ENCODE measurements around the gene SOWAHD.
"Not testable (repeated sequence)": the region's sequence is repeated elsewhere in the genome, so short reads cannot be mapped to it uniquely, and the experiment has no call there.

The SOWAHD gene

DNA sequence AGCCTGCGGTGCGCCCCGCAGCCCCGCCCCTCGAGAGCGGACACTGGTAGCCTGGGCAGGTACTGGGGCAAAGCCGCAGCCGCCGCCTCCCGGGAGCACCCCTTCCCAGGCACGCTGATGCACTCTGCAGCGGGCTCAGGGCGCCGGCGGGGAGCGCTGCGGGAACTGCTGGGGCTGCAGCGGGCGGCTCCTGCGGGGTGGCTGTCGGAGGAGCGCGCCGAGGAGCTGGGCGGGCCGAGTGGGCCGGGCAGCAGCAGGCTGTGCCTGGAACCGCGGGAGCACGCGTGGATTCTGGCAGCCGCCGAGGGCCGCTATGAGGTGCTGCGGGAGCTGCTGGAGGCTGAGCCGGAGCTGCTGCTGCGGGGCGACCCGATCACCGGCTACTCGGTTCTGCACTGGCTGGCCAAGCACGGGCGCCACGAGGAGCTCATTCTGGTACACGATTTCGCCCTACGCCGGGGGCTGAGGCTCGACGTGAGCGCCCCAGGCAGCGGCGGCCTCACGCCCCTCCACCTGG lies 401 bp downstream of the SOWAHD start:
- H3K9ac ChIP-seq (ENCODE audit: low read length): peak overlapping the region; percentile 59
- H3K27ac ChIP-seq (ENCODE audit: low read depth, low read length): no peak overlapping the region
- no peaks in the 10 kb centered on the region; the same call in 1 of the 2 replicates for H3K9me3 ChIP-seq (ENCODE audit: control insufficient read depth, insufficient read depth, low read depth, low read length)
- H3K36me3 ChIP-seq (ENCODE audit: control insufficient read depth, insufficient read depth, low read length): no peaks in the 10 kb centered on the region
- H3K27me3 ChIP-seq (ENCODE audit: control insufficient read depth, insufficient read depth, low read length): peaks cover 29% of the 10 kb centered on the region
- H3K4me3 ChIP-seq (ENCODE audit: low read depth, low read length): peak overlapping the region; percentile 58
- peaks cover 36% of the 10 kb centered on the region for H3K4me1 ChIP-seq (ENCODE audit: control insufficient read depth, insufficient read depth, low read length)

DNA sequence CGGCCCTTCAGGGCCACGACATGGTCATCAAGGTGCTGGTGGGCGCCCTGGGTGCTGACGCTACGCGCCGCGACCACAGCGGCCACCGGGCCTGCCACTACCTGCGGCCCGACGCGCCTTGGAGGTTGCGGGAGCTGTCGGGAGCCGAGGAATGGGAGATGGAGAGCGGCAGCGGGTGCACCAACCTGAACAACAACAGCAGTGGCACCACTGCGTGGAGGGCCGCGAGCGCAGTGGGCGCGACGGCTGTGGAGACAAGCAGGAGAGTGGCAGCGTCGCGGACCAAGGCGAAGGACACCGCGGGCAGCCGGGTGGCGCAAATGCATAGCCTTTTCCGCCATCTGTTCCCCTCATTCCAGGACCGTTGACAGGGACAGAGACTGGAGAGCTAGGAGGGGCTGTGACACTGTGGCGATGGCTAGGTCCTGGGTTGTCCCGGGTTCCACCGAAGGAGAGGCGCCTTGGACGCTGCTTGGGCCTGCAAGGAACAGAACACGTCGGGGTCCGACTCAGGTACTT lies 919 bp downstream of the SOWAHD start:
- H3K36me3 ChIP-seq (ENCODE audit: control insufficient read depth, insufficient read depth, low read length): no peaks in the 10 kb centered on the region
- peaks cover 29% of the 10 kb centered on the region for H3K27me3 ChIP-seq (ENCODE audit: control insufficient read depth, insufficient read depth, low read length)
- no peaks in the 10 kb centered on the region; the same call in 1 of the 2 replicates for H3K9me3 ChIP-seq (ENCODE audit: control insufficient read depth, insufficient read depth, low read depth, low read length)
- no peak overlapping the region for H3K27ac ChIP-seq (ENCODE audit: low read depth, low read length)
- peak overlapping the region; percentile 58 for H3K4me3 ChIP-seq (ENCODE audit: low read depth, low read length)
- peaks cover 36% of the 10 kb centered on the region for H3K4me1 ChIP-seq (ENCODE audit: control insufficient read depth, insufficient read depth, low read length)
- H3K9ac ChIP-seq (ENCODE audit: low read length): peak overlapping the region; percentile 59

DNA sequence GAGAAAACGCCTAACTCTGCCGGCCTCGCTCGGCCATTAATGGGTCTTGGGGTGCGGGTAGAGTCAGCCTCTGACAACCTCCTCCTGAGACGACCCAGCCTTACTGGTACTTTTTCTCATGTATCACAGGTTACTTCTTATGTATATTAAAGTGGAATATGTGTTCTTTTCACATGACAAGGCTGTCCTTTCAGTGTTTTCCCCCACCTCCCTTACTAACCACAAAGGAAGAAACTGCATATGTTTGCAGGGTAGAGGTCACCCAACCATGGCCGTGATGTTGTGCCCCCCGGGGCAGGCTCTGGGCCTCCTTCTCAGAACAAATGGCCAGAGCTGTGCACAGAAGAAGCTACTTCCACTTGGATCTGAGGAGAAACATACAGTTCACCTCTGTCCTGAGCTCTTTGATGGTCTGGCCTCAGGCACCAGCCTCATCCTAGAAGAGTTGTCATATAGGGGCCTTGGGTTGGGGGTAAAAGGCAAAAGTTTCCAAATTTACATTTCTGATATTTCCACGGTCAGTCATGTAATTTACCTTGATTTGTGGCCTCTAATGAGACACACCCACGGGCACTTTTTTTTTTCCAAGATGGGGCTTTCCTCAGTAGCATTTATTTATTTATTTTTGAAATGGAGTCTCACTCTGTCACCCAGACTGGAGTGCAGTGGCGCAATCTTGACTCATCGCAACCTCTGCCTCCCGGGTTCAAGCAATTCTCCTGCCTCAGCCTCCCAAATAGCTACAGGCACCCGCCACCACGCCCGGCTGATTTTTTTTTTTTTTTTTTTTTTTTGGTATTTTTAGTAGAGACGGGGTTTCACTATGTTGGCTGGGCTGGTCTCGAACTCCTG lies 1.9 kb downstream of the SOWAHD start:
- Histone ChIP-seq H3K27me3 (ENCODE audit: control insufficient read depth, insufficient read depth, low read length) (peaks cover 29% of the 10 kb centered on the region), H3K27ac (ENCODE audit: low read depth, low read length) (no peak overlapping the region), H3K9ac (ENCODE audit: low read length) (no peak overlapping the region), H3K4me1 (ENCODE audit: control insufficient read depth, insufficient read depth, low read length) (peaks cover 36% of the 10 kb centered on the region), H3K9me3 (ENCODE audit: control insufficient read depth, insufficient read depth, low read depth, low read length) (peaks cover under 1% of the 10 kb centered on the region; the same call in 1 of the 2 replicates), H3K36me3 (ENCODE audit: control insufficient read depth, insufficient read depth, low read length) (no peaks in the 10 kb centered on the region), H3K4me3 (ENCODE audit: low read depth, low read length) (peak overlapping the region; percentile 58)

DNA sequence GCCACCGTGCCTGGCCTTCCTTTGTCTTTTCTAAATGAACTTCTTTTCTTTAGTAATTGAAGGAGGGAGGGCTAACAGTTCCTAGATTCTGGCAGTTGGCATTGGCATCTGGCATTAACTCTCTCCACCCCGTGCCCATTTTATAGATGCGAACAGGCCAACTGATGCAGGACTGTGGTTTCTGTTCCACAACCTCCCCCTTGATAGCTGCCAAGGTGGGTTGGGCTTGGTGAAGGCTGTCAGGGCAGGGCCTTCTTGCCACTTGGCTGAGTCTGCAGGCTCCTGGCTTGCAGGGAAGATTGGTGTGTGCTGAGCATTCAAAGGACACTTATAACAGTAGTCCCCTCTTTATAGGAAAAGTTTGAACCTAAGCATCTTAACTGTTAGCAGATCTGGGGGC lies 4.3 kb downstream of the SOWAHD start:
- Histone ChIP-seq H3K27ac (ENCODE audit: low read depth, low read length) (no peak overlapping the region), H3K9ac (ENCODE audit: low read length) (no peak overlapping the region), H3K27me3 (ENCODE audit: control insufficient read depth, insufficient read depth, low read length) (peaks cover 24% of the 10 kb centered on the region), H3K9me3 (ENCODE audit: control insufficient read depth, insufficient read depth, low read depth, low read length) (peaks cover 5% of the 10 kb centered on the region; the same call in 1 of the 2 replicates), H3K4me3 (ENCODE audit: low read depth, low read length) (no peak overlapping the region), H3K36me3 (ENCODE audit: control insufficient read depth, insufficient read depth, low read length) (no peaks in the 10 kb centered on the region), H3K4me1 (ENCODE audit: control insufficient read depth, insufficient read depth, low read length) (peaks cover 17% of the 10 kb centered on the region)

DNA sequence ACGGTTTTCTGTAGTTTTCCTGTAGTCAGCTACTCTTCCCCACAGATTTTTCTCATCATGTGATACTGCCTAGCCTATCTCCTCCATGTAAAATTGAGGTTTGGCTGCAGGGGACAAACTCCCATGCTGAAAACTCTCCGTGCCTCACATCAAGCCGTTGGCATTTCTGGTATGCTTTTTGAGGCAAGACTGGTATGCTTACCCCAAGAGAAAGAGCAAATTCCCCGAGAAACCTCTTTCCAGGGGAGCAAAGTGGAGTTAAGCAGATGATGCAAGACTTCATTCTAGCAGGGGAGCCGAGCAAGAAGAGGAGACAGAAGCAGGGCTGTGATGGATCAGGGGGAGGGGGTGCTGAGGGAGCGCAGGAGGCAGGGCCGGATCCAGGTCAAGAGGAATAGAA lies 4.8 kb downstream of the SOWAHD start:
- no peak overlapping the region for H3K27ac ChIP-seq (ENCODE audit: low read depth, low read length)
- H3K36me3 ChIP-seq (ENCODE audit: control insufficient read depth, insufficient read depth, low read length): no peaks in the 10 kb centered on the region
- H3K9ac ChIP-seq (ENCODE audit: low read length): no peak overlapping the region

DNA sequence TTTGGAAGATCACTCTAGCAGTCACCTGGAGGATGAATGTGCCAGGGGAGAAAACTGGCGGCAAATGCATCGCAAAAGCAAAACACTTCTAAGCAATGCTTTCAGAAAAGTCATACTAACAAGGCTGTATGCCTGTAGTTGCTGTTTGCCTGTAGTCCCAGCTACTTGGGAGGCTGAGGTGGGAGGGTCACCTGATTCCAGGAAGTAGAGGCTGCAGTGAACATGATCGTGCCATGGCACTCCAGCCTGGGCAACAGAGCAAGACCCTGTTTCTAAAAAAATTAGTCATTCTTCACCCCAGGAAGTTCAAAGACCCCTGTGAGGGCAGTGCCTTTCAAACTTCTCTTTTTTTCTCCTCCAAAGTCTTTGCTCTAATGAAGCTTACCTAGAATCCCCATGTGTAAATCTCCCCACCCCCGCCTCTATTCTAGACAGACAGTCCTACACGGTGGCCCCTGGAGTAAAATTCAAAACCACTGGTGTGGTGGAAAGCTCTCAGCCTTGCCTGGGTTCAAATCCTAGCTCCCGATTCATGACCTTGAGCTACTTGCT lies 5.5 kb downstream of the SOWAHD start:
- H3K4me3 ChIP-seq (ENCODE audit: low read depth, low read length): no peak overlapping the region
- H3K9me3 ChIP-seq (ENCODE audit: control insufficient read depth, insufficient read depth, low read depth, low read length): peaks cover 5% of the 10 kb centered on the region; the same call in 1 of the 2 replicates
- peaks cover 17% of the 10 kb centered on the region for H3K4me1 ChIP-seq (ENCODE audit: control insufficient read depth, insufficient read depth, low read length)
- no peak overlapping the region for H3K27ac ChIP-seq (ENCODE audit: low read depth, low read length)
- no peaks in the 10 kb centered on the region for H3K36me3 ChIP-seq (ENCODE audit: control insufficient read depth, insufficient read depth, low read length)
- no peak overlapping the region for H3K9ac ChIP-seq (ENCODE audit: low read length)
- peaks cover 15% of the 10 kb centered on the region for H3K27me3 ChIP-seq (ENCODE audit: control insufficient read depth, insufficient read depth, low read length)

More for the DNA sequence above, 4.8 kb downstream of the SOWAHD start:
- peaks cover 20% of the 10 kb centered on the region for H3K27me3 ChIP-seq (ENCODE audit: control insufficient read depth, insufficient read depth, low read length)
- H3K4me1 ChIP-seq (ENCODE audit: control insufficient read depth, insufficient read depth, low read length): peaks cover 17% of the 10 kb centered on the region
- peaks cover 5% of the 10 kb centered on the region; the same call in 1 of the 2 replicates for H3K9me3 ChIP-seq (ENCODE audit: control insufficient read depth, insufficient read depth, low read depth, low read length)
- H3K4me3 ChIP-seq (ENCODE audit: low read depth, low read length): no peak overlapping the region

DNA sequence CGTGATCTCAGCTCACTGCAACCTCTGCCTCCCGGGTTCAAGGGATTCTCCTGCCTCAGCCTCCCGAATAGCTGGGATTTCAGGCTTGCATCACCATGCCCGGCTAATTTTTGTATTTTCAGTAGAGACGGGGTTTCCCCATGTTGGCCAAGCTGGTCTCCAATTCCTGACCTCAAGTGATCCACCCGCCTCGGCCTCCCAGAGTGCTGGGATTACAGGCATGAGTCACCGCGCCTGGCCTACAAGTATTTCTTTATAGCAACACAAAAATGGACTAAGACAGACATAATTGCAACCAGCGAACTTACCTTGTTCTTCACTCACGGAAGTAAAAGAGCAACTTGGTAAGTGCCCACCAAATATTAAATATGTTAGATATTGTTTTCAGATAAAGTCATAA lies 10.0 kb downstream of the SOWAHD start:
- H3K9ac ChIP-seq (ENCODE audit: low read length); H3K27me3 ChIP-seq (ENCODE audit: control insufficient read depth, insufficient read depth, low read length); H3K36me3 ChIP-seq (ENCODE audit: control insufficient read depth, insufficient read depth, low read length); H3K27ac ChIP-seq (ENCODE audit: low read depth, low read length); H3K4me1 ChIP-seq (ENCODE audit: control insufficient read depth, insufficient read depth, low read length); H3K4me3 ChIP-seq (ENCODE audit: low read depth, low read length); H3K9me3 ChIP-seq (ENCODE audit: control insufficient read depth, insufficient read depth, low read depth, low read length): not testable (repeated sequence)

DNA sequence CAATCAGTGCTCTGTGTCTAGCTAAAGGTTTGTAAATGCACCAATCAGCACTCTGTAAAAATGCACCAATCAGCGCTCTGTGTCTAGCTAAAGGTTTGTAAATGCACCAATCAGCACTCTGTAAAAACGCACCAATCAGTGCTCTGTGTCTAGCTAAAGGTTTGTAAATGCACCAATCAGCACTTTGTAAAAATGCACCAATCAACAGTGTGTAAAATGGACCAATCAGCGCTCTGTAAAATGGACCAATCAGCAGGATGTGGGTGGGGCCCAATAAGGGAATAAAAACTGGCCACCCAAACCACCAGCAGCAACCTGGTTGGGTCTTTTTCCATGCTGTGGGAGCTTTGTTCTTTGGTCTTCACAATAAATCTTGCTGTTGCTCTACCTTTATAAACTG lies 11.0 kb downstream of the SOWAHD start:
- H3K4me1 ChIP-seq (ENCODE audit: control insufficient read depth, insufficient read depth, low read length); H3K9me3 ChIP-seq (ENCODE audit: control insufficient read depth, insufficient read depth, low read depth, low read length); H3K27ac ChIP-seq (ENCODE audit: low read depth, low read length); H3K36me3 ChIP-seq (ENCODE audit: control insufficient read depth, insufficient read depth, low read length); H3K9ac ChIP-seq (ENCODE audit: low read length); H3K27me3 ChIP-seq (ENCODE audit: control insufficient read depth, insufficient read depth, low read length); H3K4me3 ChIP-seq (ENCODE audit: low read depth, low read length): not testable (repeated sequence)

DNA sequence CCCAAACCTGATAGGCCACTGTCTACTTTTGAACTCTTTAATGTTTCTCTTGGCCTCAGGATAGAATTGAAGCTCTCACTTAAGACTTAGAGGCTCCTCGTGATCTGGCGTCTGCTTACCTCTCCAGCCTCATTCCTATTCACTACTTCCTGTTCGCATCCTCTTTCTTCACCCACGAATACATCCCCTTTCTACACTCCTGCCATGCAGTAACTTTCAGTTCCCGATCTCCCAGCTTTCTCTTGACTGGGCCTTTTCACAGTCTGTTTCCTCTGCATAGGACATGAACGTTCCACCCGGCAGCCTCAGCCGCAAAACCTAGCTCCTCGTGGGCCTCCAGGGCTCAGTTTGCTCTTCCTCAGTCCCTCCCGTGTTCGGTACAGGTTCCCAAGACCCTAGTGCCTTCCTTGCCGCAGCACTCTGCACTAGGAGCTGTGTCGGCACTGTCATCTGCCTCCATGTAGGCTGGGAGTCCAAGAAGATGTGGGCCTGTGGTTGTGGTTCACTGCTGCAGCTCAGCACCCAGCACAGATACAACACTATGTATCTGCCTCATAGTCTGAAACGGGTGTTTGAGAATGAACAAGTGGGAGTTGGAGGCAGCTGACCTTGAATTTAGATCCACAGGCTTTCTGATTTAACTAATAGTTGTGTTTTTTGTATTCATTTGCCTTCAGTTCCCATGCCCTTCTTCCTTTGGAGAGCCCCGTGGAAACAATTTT lies 17.3 kb downstream of the SOWAHD start:
- Histone ChIP-seq H3K9ac (ENCODE audit: low read length) (no peak overlapping the region), H3K27me3 (ENCODE audit: control insufficient read depth, insufficient read depth, low read length) (no peaks in the 10 kb centered on the region), H3K4me3 (ENCODE audit: low read depth, low read length) (no peak overlapping the region), H3K36me3 (ENCODE audit: control insufficient read depth, insufficient read depth, low read length) (peaks cover 5% of the 10 kb centered on the region; the same call in 1 of the 2 replicates), H3K9me3 (ENCODE audit: control insufficient read depth, insufficient read depth, low read depth, low read length) (peaks cover 7% of the 10 kb centered on the region; the same call in 1 of the 2 replicates), H3K4me1 (ENCODE audit: control insufficient read depth, insufficient read depth, low read length) (no peaks in the 10 kb centered on the region), H3K27ac (ENCODE audit: low read depth, low read length) (no peak overlapping the region)

DNA sequence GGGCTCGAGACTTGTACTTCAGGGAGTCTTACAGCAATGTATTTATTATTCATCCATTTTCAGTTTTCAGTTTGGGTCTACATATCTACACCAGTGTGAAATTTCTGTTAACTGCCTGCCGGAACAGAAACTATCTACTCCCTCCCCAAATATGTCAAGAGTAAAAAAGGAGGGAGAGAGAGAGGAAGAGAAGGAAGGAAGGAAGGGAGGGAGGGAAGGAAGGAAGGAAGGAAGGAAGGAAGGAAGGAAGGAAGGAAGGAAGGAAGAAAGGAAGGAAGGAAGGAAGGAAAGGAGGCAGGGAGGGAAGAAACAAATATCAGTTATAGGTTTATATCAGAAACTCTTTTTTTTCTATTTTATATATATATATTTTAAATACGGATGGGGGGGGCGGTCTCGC lies 20.4 kb downstream of the SOWAHD start:
- peaks cover 27% of the 10 kb centered on the region for H3K36me3 ChIP-seq (ENCODE audit: control insufficient read depth, insufficient read depth, low read length)
- H3K4me3 ChIP-seq (ENCODE audit: low read depth, low read length): no peak overlapping the region
- no peak overlapping the region for H3K27ac ChIP-seq (ENCODE audit: low read depth, low read length)
- H3K4me1 ChIP-seq (ENCODE audit: control insufficient read depth, insufficient read depth, low read length): no peaks in the 10 kb centered on the region
- H3K9me3 ChIP-seq (ENCODE audit: control insufficient read depth, insufficient read depth, low read depth, low read length): peaks cover 7% of the 10 kb centered on the region; the same call in 1 of the 2 replicates
- H3K27me3 ChIP-seq (ENCODE audit: control insufficient read depth, insufficient read depth, low read length): no peaks in the 10 kb centered on the region
- no peak overlapping the region for H3K9ac ChIP-seq (ENCODE audit: low read length)
